GM23338 (cell line): ENCODE data around the gene IL17C. TPM values are rescaled to one million over a fixed set of nuclear protein-coding genes. Genes with fewer than 3 reads are reported as not detected.

Experiments
- ATAC-seq: fragments of 200-7000 bp; cut with Tn5 transposase; 3 replicates; pipeline ENCODE4 v1.9.1; 2020
- DNase-seq: peaks from one replicate; pipeline ENCODE4 v3.0.0-alpha.2; 2015; ENCODE audit warnings: low spot score
- H2AFZ ChIP-seq: fragments of 200-600 bp; sonication (generic); 2 replicates; pipeline ENCODE4 v1.8.0; 2016; ENCODE audit warnings: antibody characterized with exemption, mild to moderate bottlenecking, moderate library complexity
- H3F3A ChIP-seq: fragments of 200-600 bp; sonication (generic); replicated peaks from 2 replicates; pipeline ENCODE4 v1.8.0; 2017; ENCODE audit warnings: antibody characterized with exemption, mixed run types, low read depth
- H3K27ac ChIP-seq: fragments of 200-600 bp; sonication (generic); 2 replicates; pipeline ENCODE4 v1.6.1; 2016; ENCODE audit warnings: low read depth
- H3K27me3 ChIP-seq: fragments of 200-600 bp; sonication (generic); 2 replicates; pipeline ENCODE4 v1.8.0; 2016; ENCODE audit warnings: mild to moderate bottlenecking, mixed run types, moderate library complexity; ENCODE audit not compliant: insufficient read depth
- H3K36me3 ChIP-seq: fragments of 200-600 bp; sonication (generic); 2 replicates; pipeline ENCODE4 v1.8.0; 2016; ENCODE audit warnings: mild to moderate bottlenecking; ENCODE audit not compliant: insufficient read depth
- H3K4me1 ChIP-seq: fragments of 200-600 bp; sonication (generic); 2 replicates; pipeline ENCODE4 v1.8.0; 2016; ENCODE audit warnings: mild to moderate bottlenecking, moderate library complexity; ENCODE audit not compliant: insufficient read depth
- H3K4me2 ChIP-seq: fragments of 200-600 bp; sonication (generic); 2 replicates; pipeline ENCODE4 v1.7.1; 2017; ENCODE audit warnings: mixed run types
- H3K4me3 ChIP-seq: fragments of 200-600 bp; sonication (generic); 2 replicates; pipeline ENCODE4 v1.6.1; 2016; ENCODE audit warnings: mixed run types
- H3K79me2 ChIP-seq: fragments of 200-600 bp; sonication (generic); replicated peaks from 2 replicates; pipeline ENCODE4 v1.8.0; 2017; ENCODE audit warnings: mild to moderate bottlenecking; ENCODE audit not compliant: insufficient read depth
- H3K9me2 ChIP-seq: fragments of 200-600 bp; sonication (generic); 2 replicates; pipeline ENCODE4 v1.8.0; 2017; ENCODE audit not compliant: insufficient read depth
- H4K20me1 ChIP-seq: fragments of 200-600 bp; sonication (generic); replicated peaks from 2 replicates; pipeline ENCODE4 v1.8.0; 2017; ENCODE audit warnings: mild to moderate bottlenecking; ENCODE audit not compliant: insufficient read depth
- H3K27ac Mint-ChIP-seq: 2 replicates; pipeline ENCODE4 v1.8.0; 2020; ENCODE audit warnings: inconsistent platforms, mild to moderate bottlenecking, moderate library complexity, mixed read lengths
- H3K27me3 Mint-ChIP-seq: 3 replicates; pipeline ENCODE4 v1.8.0; 2022; ENCODE audit warnings: low read depth, mild to moderate bottlenecking, moderate library complexity, mixed read lengths, inconsistent platforms; ENCODE audit not compliant: insufficient read depth, poor library complexity
- H3K36me3 Mint-ChIP-seq: 3 replicates; pipeline ENCODE4 v1.8.0; 2021; ENCODE audit warnings: low read depth, mild to moderate bottlenecking, inconsistent platforms, moderate library complexity, mixed read lengths
- H3K4me1 Mint-ChIP-seq: 3 replicates; pipeline ENCODE4 v1.8.0; 2020; ENCODE audit warnings: mild to moderate bottlenecking, inconsistent platforms, mixed read lengths
- H3K4me3 Mint-ChIP-seq: 3 replicates; pipeline ENCODE4 v1.8.0; 2021; ENCODE audit warnings: moderate library complexity, mild to moderate bottlenecking, inconsistent platforms, mixed read lengths
- H3K9me3 Mint-ChIP-seq: 3 replicates; pipeline ENCODE4 v1.8.0; 2020; ENCODE audit warnings: moderate library complexity, mild to moderate bottlenecking, inconsistent platforms, mixed read lengths
- ETS1 ChIP-seq: IDR thresholded peaks from 2 replicates; pipeline ENCODE4 v1.6.1; 2016; ENCODE audit warnings: antibody characterized with exemption
- ZNF114 ChIP-seq: fragments of 250-450 bp; sonication (Bioruptor Pico); IDR thresholded peaks from 2 replicates; pipeline ENCODE4 v1.5.0; 2020; ENCODE audit warnings: mild to moderate bottlenecking, moderate library complexity
- ZNF462 ChIP-seq: fragments of 250-450 bp; sonication (Bioruptor Pico); IDR thresholded peaks from 2 replicates; pipeline ENCODE4 v1.5.0; 2020; ENCODE audit warnings: mild to moderate bottlenecking, moderate library complexity
- polyA plus RNA-seq: library from polyadenylated mRNA; unstranded; fragments of >200 nt; fragmentation: Nextera tagmentation; extraction: Ambion mirVana; gene quantifications from 2 replicates; pipeline ENCODE4 v1.2.1, GENCODE V29; 2016
- total RNA-seq: library from RNA; depleted of rRNA; stranded (reverse); fragments of >200 nt; shearing (Covaris generic); gene quantifications from 2 replicates; pipeline ENCODE4 v1.2.3, GENCODE V29; 2014

IL17C gene
- total and polyA plus RNA-seq, 2 experiments from 2014 or later, result 2.7 to 3.9 TPM

GRCh38 chr16:88653101-88653500 is 14.7 kb downstream of the IL17C start:
- Mint-ChIP-seq H3K4me1 (peaks cover 8% of the 10 kb centered on the region; the same call in 2 of the 3 replicates), H3K27ac (no peak overlapping the region), H3K4me3 (no peak overlapping the region), H3K9me3 (no peaks in the 10 kb centered on the region), H3K27me3 (peaks cover 4% of the 10 kb centered on the region), H3K36me3 (peaks cover 19% of the 10 kb centered on the region)
- H3K9me2 ChIP-seq, result no peaks in the 10 kb centered on the region
- no peak overlapping the region for H3K4me2 ChIP-seq
- H3K4me1 ChIP-seq, result peaks cover 11% of the 10 kb centered on the region; the same call in 1 of the 2 replicates
- TF ChIP-seq ZNF462 (CRISPR knock-in tag), result no peak
- H3K36me3 ChIP-seq, result peaks cover 6% of the 10 kb centered on the region
- H4K20me1 ChIP-seq, result peaks cover 12% of the 10 kb centered on the region; the same call in 1 of the 2 replicates
- H3K79me2 ChIP-seq, result peaks cover 17% of the 10 kb centered on the region; the same call in 1 of the 2 replicates
- H3K27me3 ChIP-seq, result no peaks in the 10 kb centered on the region
- H3F3A ChIP-seq, result 0 out of 2 replicates have a peak, but pooled peaks cover 4% of the 10 kb centered on the region
- ATAC-seq (no peak), DNase-seq (no peak)
- H3K4me3 ChIP-seq, result no peak overlapping the region
- H3K27ac ChIP-seq, result no peak overlapping the region
- no peak overlapping the region for H2AFZ ChIP-seq

DNA sequence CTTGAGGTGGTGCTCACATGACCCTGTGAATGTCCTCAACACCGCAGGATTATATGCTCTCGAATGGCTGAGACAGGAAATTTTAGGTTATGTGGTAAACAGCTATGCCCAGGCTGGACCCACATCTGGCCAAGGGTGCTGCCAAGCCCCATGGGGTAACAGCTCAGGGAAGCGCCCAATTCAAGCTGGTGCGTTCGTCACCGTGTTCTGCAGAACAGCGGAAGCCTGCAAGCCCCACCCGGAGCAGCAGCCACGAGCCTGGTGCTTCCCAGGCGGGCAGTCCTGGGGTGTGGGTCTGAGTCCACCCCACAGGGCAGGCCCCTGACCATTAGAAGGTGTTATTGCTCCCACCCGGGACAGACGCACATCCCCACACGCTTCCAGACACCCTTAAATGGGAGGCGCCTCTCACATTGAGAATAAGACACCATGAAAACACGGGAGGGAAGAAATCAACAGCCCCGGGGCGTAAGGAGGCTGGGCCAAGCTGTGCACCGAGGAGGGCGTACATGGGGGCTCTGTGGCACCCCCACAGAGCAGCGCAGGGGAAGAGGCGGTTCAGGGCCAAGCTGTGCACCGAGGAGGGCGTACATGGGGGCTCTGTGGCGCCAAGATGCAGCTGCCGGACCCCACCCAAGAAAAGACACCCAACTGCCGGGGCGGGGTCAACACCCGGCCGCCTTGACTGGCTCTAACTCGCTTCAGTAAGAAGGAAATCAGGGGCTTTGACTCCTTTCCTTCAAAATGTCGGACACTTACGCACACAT is 15.4 kb downstream of the IL17C start:
- ATAC-seq (no peak), DNase-seq (no peak)
- Histone ChIP-seq H4K20me1 (peaks cover 12% of the 10 kb centered on the region; the same call in 1 of the 2 replicates), H3K4me3 (no peak overlapping the region), H3K79me2 (peaks cover 22% of the 10 kb centered on the region), H3K4me2 (no peak overlapping the region), H3K36me3 (peaks cover 7% of the 10 kb centered on the region), H3K9me2 (no peaks in the 10 kb centered on the region), H2AFZ (no peak overlapping the region), H3K27me3 (no peaks in the 10 kb centered on the region), H3F3A (0 out of 2 replicates have a peak, but pooled peaks cover 4% of the 10 kb centered on the region), H3K27ac (no peak overlapping the region), H3K4me1 (peaks cover 11% of the 10 kb centered on the region; the same call in 1 of the 2 replicates)
- H3K36me3 Mint-ChIP-seq, result peaks cover 19% of the 10 kb centered on the region
- peaks cover 4% of the 10 kb centered on the region for H3K27me3 Mint-ChIP-seq
- H3K9me3 Mint-ChIP-seq, result no peaks in the 10 kb centered on the region
- no peak overlapping the region for H3K4me3 Mint-ChIP-seq
- peaks cover 8% of the 10 kb centered on the region; the same call in 2 of the 3 replicates for H3K4me1 Mint-ChIP-seq
- H3K27ac Mint-ChIP-seq, result no peak overlapping the region
- TF ChIP-seq ZNF114 (CRISPR knock-in tag) (no peak), ETS1 (no peak)
